GM18511 (cell line): ENCODE data around the gene DUSP5.

Source experiments
- ATAC-seq: cut with Tn5 transposase; IDR thresholded peaks from one replicate; pipeline ENCODE4 v1.9.1; 2021; ENCODE audit warnings: mild to moderate bottlenecking, moderate library complexity; ENCODE audit not compliant: unreplicated experiment

Gene DUSP5

DNA sequence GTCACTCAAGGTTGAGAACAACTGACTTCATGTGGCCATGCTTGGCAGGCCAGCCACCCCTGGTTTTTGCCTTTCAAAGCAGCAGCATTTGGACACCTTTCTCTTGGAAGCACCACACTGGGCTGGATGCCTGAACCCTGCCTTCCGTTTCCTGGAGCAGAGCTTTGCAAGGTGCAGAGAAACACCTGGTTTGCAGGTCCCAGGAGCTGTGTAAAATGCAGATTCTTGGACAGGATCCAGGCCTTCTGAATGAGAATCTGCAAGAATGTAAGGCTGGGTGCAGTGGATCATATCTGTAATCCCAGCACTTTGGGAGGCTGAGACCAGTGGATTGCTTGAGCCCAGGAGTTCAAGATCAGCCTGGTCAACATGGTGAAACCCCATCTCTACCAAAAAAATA, 18.0 kb upstream of the DUSP5 start:
- no peak for ATAC-seq

DNA sequence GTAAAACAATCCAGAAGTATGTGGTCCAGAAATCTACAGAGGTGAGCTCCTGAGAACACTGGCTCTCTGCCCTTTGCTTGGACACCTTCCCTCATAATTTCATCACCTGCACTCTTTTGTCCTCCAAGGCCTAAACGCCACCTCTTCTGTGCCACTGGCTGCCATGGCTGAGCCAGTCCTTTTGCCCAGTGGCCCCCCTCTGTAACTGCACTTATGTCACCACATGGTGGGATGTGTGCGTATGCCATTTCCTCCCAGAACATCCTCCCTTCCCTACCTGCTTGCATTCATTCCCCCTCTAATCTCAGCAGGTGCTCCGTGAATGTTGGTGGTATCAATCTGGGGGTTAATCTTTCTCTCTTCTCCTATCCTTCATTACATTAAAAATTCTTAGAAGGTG, 17.3 kb upstream of the DUSP5 start:
- ATAC-seq: no peak

DNA sequence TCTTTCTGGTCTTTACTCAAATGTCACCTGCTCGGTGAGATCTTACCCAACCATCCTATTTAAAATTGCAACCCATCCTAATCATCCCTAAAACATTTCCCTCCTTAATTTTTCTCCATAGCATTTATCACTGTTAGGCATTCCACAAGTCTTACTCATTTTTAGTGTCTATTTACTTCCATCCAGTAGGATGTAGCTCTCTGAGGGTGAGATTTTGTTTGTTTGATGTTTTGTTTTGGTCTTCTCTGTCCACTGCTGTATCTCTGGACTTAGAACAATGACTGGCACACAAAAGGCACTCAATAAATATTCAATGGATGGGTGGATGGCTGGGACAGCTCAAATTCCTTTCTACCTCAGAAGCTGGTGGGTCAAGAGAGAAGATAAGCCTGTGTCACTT, 15.8 kb upstream of the DUSP5 start:
- ATAC-seq: no peak

DNA sequence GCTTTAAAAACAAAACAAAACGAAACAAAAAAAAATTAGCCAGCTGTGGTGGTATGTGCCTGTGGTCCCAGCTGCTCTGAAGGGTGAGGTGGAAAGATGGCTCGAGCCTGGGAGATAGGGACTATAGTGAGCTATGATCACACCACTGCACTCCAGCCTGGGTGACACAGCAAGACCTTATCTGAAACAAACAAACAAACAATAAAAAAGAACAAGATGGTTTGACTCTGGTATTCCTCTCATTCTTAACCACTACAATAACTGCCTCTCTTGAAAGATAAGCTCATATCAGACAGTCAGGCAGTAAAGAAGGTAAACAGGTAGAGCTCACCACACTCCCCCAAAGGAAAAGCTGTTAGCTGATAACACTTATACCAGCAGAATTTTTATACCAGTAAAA, 14.1 kb upstream of the DUSP5 start:
- no peak for ATAC-seq

DNA sequence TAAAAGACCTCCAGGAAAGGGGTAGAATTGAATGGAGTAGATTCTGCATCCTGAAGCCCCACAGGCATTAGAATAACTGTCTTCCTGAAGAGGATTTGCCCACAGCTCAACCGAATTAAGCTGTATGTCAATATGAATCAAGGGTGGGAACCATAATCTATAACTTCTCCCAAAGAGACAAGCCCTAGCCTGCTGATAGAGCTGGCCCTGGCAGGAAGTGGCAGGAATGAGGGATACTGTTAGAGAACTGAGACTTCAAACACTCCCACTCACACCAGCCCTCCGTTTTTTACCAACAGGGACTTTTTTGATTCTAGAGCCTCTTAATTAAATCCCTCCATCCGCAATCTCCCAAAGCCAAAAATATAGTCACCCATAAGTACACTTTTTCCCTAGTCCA, 12.2 kb upstream of the DUSP5 start:
- no peak for ATAC-seq

DNA sequence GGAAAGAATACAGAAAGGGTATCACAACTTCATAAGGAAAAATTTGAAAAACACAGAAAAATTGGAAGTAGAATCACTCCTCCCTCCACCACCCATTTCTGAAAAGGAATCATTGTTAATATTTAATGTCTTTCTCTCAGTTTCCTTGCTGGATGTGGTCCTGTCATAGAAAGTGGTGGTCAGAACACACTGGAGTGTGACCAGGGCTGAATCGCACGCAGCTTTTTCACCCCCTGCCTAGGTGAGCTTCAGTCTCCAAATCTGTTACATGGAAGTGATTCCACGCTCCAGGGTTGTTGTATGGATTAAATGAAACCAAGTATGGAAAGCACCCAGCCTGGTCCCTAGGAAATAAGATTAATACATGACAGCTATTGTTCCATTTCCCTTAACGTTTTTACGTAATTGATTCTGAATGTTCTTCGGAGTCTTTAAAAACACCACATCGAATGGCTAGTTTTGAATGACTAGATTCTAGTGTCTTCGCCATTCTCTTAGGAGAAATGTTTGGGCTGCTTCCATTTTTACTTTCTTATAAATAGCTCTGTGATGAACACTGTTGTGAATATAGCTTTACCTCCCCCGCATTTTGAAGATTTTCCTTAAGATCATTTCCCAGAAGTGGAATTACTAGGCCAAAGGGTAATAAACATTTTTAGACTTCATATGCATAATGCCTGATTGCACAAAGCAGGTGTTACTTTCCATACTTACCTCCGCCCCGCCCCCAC, 10.9 kb upstream of the DUSP5 start:
- no peak for ATAC-seq

DNA sequence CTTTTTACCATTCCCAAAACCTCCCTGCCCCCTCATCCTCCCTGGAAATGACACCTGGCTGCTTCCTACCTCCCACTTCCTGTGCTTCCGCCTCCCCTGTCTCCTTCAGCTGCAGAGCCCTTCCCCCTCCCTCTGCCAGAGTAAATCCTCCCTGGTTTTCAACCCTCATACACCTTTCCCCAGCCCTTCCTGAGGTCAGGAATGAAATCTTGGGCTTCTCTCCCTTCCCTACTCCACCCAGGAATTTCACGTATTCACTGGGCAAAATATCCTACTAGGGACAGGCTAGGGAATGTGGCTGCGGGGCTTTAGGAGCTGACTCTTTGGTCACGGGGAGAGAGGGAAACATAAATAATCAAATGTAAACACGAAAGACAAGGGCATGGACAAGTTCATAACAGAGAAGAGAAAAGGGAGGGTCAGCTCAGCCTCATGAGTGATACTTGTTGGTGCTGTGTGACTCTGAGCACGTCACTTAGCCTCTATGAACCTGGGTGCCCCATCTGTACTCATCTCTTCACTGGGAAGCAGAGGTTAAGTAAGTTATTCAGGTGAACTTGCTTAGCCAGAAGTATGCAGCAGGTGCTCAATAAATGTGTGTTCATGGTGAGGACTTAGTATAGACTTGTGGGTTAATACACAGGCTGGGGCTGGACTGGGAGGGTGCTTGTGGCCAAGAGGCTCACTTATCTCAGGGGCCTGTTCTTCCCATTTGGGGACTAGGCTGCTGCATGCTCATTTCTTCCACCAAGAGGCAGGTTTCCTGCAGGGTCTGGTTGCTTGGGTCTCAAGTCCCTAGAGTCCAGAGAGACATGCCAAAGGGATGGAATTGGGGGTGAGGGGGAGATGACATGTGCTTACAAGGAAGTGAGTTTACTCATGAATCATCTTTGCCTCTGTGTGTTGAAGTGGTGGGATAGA, 10.0 kb upstream of the DUSP5 start:
- no peak for ATAC-seq

DNA sequence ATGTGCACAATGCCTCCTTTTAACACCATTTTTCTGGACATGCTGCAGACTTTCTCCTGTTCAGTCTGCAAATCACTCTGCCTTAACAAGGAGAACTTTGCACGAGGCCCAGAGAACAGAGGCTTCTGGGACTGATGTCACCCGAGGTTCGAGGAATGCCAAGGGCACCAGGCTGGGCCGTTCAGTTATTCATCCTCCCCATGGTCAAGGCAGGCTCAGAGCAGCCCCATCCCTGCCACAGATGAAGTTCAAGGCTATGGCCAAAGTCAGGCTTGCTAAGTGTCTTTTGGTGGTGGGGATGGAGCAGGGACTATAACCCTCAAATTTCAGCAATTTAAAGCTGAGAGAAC, 9.4 kb upstream of the DUSP5 start:
- ATAC-seq: no peak

DNA sequence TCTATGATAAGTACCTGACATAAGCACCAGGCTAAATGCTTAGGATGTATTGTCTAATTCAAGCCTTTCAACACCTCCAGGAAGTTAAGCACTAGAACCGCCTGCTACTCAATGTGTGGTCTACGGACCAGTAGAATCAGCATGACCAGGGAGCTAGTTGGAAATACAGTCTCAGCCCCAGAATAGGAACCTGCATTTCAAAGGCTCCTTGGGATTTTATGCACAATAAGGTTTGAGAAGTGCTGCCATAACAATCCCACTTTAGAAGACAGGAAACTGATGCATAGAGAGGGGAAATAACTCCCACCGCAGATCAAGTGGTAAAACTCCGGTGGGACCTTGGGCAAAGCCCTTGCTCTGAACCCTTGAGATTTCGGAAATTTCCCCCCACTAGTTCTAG, 8.8 kb upstream of the DUSP5 start:
- ATAC-seq: no peak

DNA sequence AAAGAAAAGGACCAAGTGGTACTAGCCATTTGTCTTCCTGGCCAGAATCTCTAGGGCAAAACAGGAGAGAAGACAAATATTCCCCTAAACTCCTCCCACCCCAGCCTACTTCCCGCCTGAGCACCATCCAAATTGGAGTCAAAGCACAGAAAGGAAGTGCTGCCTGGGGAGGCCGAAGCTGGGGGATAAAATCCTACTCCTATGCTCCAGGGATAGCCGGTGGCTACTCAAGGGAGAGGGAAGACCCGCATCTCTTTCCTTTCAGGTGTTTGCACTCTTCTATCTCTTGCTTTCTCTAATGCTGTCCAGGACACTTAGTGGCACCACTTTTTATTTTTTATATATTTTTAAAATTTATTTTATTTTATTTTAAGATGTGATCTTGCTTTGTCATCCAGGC, 7.1 kb upstream of the DUSP5 start:
- ATAC-seq: no peak

DNA sequence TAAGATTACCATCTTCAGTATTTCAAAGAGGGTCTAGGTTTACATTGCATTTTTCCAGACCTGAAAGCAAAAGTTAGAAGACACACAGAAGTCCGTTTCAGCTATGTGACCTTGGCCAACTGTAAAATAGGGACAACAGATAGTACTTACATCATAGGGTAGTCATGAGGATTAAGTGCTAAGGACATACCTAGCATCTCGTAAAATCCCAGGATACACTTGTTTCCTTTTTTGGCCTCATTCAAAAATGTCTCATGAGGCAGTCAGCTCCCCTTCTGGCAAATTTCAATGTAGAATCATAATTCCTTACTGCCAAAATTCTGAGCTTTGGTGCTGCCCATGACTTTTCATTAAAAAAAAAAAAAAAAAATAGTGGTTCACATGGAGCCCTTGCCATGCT, 6.4 kb upstream of the DUSP5 start:
- ATAC-seq: no peak

DNA sequence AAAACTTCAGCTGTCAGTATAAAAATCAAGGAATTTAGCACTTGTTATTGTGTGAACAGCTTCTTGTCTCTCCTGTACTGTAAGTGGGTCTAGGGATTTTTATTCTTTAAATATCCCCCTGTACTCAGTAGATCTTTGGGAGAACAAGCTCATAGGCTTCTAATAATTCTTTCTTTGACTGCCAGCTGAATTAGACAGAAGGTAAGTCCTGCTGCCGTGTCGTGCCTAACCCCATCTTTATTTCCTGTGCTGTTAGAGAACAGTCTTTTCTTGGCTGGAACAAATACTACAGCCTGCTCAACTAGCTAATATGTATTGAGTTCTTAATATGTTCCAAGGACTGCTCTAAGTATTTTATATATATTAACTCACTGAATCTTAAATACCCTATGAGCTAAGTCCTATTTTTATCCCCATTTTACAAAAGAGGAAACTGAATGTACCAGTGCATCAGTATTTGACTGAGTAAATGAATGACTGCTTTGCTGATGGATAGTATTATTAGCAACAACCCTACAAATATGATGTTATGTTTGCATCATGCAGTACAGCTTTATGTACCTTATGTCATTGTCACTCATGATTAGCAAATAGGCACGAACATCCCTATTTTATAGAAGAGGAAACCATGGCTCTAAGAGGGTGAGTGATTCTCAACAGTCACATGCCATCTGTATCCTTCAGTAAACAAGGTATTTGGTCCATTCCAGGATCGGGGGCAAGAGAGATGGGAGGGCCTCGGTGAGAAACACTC, 5.5 kb upstream of the DUSP5 start:
- ATAC-seq: peak; percentile 63

DNA sequence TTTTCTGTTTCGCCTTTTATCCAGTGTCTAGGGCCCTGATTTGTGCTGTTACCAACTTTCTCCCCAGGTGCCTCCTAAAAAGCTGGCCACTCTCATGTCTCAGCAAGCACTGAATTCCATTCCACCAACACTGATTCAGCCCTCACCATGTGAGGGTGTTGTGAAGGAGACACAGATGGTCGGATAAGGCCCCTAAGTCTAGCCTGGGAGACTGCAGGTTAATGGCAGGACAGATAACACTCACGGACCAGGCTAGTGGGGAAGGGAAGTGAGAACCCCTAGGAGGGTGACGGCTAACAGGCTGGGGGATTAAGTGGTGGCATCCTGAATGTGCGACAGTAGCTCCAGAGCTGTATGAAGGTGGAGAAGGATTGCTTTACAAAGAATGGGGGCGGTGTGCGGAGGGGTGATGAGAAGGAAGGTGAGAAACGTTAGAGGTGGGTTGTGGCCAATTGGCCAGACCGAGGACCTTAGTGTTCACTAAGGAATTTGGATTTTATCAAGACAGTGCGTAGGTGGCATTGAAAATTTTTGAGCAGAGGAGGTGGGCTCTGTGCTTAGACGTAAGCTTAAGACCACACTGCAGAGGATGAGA, 3.8 kb upstream of the DUSP5 start:
- ATAC-seq: no peak

DNA sequence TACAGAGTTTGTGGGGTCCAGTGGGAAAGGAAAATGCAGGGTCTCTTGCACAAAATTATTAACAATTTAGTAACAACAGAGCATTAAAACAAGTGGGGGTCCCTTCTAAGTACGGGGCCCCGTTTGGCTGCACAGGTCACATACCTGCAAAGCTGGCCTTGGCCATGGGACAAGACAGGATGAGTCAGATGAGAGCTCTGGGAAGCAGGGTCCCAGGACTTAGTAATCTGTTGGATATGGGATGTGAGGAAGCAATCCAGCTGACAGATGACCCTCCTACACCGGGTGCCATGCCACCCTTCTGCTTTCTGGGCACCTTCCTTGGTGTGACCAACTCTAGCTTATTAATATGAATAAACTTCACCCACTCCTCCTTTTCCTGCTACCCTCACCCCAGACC, 3.2 kb upstream of the DUSP5 start:
- ATAC-seq: no peak

DNA sequence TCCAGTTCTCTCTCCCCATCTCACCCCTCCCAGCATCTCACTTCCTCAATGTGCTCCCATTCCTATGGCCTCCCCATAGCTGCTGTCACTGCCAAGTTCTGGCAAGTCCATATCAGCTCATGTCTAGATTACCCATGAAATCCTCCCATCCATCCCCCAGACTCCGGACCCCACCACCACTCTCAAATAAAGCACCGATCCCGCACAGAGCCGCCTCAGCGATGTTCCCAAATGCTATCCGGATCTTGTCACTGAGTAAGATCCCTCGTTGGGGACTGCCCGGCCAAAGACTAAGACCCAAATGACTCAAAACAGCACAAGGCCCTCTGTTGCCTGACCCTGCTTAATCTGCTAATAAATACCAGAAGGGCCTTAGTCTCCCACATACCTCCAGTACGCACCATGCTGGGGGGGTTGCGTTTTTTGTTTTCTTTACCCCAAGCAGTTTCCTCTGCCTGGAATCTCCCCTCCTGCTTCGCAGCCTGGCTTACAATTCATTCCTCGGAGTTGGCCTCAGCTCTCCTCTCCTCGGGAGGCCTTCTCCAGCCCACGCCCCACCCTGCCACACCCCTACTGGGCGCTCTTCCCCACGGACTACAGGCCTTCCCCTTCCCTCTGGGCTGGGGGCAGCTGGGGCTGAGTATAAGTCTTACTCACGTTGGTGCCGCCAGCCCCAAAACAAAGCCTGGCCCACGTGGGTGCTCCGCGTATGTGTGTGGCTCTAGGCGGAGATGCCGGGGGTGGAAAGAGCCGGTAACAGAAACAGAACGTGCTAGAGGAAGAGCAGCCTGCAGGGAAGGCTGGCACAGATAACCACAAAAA, 1.8 kb upstream of the DUSP5 start:
- ATAC-seq: no peak

DNA sequence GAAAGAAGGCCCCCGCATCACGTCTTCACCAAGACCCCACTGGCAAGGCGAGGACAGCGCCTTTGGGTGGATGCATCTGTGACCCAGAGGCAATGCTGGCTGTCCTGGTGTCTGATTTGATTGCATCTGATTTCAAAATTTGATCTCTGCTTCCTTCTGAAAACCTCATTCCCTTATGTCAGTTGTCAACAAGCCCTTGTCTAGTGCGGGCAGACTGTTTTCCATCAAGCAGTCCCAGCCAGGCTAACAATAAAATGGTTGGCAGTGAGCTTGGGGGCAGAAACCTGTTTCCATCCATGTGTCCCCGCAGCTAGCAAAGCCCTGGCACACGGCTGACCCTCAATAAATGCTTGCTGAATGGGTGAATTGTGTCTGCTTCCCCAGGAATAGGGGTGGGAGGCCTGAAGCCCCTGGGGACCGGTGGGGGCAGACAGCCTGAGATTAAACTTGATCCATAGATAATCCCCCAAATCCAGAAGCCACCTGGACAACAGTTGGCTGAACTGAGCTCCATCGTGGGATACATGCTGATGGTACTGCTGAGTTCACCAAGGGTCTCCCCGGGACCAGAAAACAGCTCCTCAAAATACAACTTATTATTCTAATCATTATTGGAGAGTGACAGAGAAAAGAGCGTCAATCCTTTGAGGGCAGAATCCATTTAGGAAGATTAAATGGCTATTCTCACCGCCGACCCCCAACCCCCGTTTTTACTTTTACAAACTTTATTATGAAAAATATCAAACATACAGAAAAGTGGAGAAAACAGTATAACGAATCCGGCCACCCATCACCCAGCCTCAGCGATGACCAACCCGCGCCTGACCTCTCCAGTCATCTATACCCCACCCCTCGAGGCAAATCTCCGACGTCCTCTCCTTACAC, 912 bp upstream of the DUSP5 start:
- no peak for ATAC-seq

DNA sequence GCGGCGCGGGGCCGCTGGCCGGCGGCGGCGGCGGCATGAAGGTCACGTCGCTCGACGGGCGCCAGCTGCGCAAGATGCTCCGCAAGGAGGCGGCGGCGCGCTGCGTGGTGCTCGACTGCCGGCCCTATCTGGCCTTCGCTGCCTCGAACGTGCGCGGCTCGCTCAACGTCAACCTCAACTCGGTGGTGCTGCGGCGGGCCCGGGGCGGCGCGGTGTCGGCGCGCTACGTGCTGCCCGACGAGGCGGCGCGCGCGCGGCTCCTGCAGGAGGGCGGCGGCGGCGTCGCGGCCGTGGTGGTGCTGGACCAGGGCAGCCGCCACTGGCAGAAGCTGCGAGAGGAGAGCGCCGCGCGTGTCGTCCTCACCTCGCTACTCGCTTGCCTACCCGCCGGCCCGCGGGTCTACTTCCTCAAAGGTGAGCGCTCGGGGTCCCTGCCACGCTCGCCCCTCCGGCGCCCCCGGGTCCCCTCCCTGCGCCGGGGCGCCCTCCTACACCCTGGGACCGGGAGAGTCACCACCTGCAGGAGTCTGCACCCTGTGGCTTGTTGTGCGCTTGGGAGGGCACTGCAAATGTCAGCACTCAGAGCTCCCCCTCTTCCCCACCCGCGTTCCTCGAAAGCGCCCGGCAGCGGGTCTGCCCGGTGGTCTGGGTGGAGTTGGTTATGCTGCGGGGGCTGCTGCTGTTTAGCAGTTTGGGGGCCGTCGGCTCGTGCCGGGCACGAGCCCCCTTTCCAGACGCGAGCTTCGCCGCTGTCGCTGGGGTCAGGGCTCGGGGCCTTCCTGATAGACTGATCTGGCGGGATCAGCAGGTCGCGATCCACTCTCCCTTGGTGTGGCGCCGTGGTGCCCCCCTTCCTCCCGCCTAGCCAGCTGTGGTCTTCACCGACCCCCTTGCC, 627 bp downstream of the DUSP5 start:
- ATAC-seq: peak; percentile 12

DNA sequence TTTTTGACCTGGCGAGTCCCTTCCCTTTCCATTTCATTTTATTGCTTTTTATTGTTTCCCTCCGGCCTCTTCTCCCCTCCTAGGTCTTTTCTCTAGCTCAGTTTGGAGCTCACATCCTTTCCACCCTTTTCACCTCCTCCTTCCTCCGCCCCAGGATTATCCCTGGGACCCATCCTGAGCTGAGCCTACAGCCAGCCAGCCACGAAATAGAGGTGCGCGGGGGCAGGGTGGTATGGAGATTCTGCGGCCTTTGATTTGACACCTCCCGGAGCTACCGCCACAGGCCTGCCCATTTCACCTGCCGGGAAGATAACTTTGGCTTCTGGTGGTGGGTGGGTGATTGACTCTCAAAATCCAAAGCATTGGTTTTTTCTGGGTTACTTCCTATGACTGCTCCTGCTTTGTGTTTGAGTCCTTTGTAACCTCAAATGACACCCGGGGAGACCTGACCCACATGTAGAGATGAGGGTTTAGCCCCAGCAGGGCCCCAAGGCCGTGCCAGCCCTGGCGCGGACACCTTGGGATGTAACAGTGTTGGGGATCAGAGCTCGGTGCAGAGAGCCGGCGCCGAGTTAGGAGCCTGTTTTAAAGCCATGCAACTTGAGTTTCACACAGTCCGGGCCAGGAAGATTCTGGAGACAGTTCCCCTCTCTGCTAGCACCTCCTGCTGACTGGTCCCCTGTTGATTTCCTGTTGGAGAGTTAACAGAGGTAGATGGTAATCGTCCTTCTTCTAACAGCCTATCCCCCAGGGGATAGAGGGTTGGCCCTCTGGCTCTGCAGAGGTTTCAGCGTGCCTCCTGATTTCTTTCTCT, 1.5 kb downstream of the DUSP5 start:
- ATAC-seq: no peak
